D341Med (cell line): ENCODE data around the gene TMEM54.

Experiments used
- DNase-seq: peaks from one replicate; pipeline ENCODE4 v3.0.0; 2012; ENCODE audit warnings: low spot score

The TMEM54 gene

DNA sequence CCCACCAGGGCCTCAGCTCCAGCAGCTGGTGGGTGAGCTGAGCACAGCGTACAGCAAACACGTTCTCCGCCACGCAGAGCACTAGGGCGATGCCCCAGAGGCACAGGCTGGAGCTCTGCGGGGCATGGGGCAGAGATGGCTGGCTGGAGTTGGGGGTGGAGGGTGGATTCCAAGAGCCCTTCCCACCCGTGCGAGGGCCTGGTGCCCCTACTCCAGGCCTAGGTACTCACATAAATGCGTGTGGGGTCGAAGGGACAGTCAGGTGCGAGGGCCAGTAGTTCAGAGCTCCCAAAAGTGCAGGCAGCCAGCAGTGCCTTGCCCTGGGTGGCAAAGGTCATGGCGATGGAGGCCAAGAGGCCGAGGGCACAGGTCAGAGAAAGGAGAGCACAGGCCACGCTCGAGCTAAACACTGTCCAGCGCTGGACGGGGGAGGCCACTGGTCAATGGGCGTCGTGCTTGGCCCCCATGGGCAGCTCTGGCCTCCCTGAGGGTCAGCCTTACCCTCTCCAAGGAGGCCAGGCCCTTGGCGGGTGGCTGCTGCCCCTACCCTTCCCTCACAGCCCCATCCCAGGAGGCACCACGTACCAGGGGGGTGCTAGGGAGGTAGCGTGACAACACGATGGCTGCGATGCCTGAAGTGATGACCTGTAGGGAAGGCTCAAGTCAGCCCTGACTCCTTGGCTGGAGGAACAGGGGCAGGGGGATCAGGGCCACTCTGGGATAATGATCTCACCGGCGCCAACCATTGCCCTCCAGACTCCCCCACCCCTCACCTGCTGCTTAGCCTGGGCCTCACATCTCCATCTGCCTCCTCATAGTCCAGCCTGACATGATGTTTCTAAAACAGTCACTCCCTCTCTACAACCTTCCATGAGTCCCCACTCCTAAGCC, 5.6 kb downstream of the TMEM54 start:
- no peak for DNase-seq

DNA sequence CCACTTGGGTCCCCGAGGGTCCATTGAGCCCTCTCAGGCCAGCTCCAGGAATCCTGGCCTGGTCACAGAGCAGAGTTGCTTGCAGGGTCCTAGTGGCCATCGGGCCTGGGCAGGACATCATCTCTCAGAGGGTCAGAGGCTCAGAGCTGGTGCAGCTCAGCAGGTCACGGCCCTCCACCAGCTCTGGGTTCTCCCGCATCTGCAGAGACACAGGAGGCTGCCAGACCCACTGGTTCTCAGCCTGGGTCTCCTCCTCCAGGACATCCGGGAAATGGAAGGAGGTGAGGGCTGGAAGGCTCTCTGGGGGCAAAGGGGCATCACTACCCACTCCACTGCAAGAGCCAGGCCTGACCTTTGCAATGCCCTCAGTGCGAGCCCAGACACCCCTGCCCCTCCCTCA, 6.5 kb downstream of the TMEM54 start:
- DNase-seq, result no peak

GRCh38 chr1:32894019-32894600, 7.1 kb downstream of the TMEM54 start:
- no peak for DNase-seq

DNA sequence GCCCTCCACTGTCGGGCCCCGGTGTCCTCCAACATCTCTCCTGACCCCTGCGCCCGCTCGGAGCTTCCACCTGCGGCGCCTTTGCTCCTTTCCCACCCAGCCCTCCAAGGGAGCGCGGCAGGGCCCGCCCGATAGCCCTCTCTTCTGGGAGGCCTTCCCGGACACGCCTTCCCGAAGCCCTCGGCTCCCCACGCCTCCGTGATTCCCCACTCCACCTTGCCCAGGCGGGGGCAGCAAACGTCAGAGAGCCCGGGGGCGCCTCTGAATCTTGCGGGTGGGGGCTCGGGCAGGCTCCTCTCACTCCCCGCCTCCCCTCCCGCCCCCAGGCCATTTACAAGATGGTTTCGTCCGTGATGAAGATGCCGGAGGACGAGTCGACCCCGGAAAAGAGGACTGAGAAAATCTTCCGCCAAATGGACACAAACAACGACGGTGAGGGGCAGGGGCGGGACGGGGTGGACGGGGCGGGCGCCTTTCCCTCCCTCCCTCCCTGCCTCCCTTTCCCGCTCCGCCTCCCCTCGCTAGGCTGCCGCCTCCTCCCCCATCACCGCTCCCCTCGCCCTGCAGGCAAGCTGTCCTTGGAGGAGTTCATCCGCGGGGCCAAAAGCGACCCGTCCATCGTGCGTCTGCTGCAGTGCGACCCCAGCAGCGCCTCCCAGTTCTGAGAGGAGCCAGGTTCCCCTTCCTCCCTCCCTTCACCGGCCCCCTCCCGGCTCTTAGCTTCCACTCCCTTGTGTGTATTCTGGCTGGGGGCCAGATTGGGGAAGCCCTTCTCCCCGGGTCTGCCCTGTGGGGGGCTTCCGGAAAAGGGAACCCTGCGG, 7.8 kb downstream of the TMEM54 start:
- DNase-seq, result no peak

- peak; percentile 76 for DNase-seq
Observed at GRCh38 chr1:32892368-32893197, 8.6 kb downstream of the TMEM54 start.

- no peak for DNase-seq
Observed at GRCh38 chr1:32891630-32892029, 9.6 kb downstream of the TMEM54 start.

- peak; percentile 3 for DNase-seq
Observed at GRCh38 chr1:32891241-32891570, 10.0 kb downstream of the TMEM54 start.

GRCh38 chr1:32890516-32891240, 10.5 kb downstream of the TMEM54 start:
- DNase-seq, result peak; percentile 3

DNA sequence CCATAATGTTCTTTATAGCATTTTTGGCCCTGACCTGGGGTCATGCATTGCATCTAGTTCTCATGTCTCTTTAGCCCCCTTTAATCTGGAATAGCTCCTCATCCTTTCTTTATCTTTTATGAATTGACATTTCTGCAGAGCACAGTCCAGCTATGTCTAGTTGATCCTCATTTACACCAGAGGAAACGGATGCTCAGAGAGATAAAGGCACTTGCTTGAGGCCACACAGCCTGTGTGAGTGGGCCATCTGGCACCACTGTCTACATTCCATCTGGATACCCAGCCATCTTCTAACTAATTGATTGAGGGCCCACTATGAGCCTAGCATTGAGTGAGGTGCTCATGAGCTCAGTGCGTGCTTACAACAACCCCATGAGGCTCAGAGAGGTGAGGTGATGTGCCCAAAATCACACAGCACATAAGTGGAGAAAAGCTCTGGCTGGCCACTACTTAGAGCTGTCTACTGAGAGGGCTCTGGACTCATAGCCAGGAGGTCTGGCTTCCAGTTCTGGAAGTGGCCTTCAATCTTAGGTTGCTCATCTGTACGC, 11.4 kb downstream of the TMEM54 start:
- no peak for DNase-seq

DNA sequence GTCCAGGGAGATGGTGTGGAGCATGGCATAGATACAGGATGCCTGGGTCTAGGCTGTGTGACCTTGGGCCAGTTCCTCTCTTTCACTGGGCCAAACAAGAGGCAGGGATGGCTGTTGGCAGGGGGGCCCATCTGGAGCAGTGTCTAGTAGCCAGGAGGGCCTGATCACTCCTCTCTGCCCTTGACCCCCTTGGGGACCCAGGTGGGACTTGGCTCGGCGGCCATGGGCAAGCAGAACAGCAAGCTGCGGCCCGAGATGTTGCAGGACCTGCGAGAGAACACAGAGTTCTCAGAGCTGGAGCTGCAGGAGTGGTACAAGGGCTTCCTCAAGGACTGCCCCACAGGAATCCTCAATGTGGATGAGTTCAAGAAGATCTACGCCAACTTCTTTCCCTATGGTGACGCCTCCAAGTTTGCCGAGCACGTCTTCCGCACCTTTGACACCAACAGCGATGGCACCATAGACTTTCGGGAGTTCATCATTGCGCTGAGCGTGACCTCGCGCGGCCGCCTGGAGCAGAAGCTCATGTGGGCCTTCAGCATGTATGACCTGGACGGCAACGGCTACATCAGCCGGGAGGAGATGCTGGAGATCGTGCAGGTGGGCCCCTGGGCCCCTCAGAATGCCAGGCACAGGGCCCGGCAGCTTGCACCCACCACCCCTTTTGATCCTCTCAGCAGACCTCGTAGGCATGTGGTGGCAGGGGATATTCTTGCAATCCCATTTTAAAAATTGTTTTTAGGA, 12.3 kb downstream of the TMEM54 start:
- no peak for DNase-seq

DNA sequence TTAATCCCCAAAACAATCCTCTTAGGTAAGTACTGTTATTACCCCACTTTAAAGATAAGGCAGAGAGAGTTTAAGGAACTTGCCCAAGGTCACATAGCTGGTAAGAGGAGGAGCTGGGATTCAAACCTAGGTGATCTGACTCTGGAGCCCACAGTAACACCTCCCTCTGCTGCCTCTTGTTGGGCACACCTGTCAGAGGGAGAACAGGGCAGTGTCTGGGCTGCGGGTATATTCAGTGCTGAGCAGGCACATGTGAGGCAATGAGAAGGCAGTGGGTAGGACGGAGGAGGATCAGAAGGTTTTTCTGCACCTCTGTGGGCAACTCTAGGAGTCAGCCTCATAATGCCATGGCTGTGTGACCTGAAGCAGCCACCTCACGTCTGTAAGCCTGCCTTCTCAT, 13.1 kb downstream of the TMEM54 start:
- DNase-seq, result no peak

GRCh38 chr1:32887623-32888022, 13.6 kb downstream of the TMEM54 start:
- no peak for DNase-seq

DNA sequence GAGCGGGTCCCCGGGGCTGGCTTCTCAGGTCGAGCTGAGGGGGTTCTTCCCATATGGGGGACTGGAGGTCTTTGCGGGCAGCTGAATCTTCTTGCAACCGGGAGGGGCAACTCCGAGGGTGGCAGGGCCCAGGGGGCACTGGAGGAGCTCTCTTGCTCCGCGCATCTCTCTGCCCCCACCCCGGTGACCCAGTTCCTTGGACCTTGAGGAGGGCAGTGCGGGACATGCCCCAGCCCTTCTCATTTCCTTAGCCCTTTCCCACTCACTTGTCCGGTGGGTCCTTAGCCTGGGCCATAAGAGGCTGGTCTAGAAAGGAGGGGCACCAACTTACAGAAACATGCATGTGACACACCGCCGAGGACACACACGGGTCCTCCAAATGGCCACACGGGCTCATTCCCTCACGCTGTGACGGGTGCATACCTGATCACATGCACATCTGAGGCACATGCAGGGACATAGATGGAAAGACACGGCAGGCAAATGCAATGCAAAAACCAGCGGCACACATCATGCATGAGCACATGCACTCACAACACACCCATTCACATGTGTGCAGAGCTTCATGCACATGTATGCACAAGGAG, 14.3 kb downstream of the TMEM54 start:
- no peak for DNase-seq

- peak; percentile 86 for DNase-seq
Observed at GRCh38 chr1:32886004-32886827, 15.0 kb downstream of the TMEM54 start, which contains the start of gene HPCA. Gene HPCA (plus strand): TSS chr1:32886491. CDS start chr1:32888899, 2,408 bp downstream.

DNA sequence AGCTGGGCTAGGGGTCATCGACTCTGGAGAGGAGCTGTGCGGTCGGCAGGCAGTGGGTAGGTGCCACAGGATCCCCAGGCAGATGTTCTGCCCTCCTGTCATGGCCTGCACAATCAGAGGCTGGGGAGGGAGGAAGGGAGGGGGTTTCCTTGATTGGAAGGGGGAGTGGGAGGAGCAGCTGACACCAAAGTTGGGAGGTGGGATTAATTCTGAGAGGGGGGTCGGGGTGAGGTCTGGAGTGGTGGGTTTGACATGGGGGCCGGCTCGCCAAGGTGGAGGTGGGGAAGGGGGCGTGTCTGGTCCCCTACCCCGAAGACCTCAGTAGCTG, 15.5 kb downstream of the TMEM54 start:
- peak; percentile 63 for DNase-seq

DNA sequence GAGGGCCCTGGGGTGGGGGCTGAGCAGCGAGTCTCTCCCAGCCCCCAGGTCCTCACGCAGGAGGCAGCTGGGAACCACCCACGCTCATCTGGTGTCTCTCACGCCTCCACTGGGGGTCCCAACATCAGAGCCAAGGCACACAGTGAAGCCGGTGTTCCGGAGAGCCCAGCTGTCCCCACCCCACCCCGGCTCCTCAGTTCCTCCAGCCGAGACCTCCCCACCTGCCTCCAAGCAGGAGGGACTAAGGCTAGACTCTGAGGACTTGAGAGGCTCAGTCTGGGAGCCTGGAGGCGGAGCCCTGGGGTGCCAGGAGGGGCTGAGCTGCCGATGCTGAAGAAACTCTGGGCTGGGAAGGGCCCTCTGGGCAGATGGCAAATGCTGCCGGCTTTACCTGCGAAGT, 16.5 kb downstream of the TMEM54 start:
- DNase-seq, result peak; percentile 71

- DNase-seq, result no peak
Observed at GRCh38 chr1:32884032-32884372, 17.2 kb downstream of the TMEM54 start.

DNA sequence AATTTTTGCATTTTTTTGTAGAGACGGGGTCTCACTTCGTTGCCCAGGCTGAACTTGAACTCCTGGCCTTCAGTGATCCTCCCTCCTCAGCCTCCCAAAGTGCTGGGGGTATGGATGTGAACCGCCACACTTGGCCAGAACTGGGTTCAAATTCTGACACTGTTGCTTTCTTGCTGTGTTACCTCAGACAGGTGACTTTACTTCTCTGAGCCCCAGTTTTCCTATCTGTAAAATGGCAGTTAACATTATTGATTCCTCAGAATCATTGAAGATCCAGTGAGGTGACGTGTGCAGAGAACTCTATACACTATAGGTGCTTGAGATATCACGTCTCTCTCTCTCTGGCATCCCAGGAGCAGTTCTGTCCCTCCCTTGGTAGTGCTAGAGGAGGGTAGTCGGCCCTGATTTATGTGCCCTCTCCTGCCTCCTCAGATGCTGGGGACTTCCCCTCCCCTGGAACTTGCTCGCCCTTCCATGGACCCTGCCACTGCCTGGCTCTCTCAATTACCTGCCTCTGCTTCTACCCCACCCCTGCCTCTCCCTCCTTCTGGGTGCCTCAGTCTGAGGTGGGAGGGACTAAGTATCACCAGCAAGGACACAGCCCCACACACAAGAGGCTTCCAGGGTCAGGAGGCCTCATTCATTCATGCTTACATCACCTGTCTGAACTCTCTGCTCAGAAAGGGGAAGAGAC, 17.7 kb downstream of the TMEM54 start:
- DNase-seq, result no peak
